Neural cell (in vitro differentiated cells): Measurements from ENCODE around the gene LRRC36. TPM values are rescaled to one million over a fixed set of nuclear protein-coding genes. Genes with fewer than 3 reads are reported as not detected.

Experiments
- H2AFZ ChIP-seq: fragments of 200-600, 300-800 bp; sonication (generic), shearing (Covaris generic); 2 replicates; pipeline ENCODE4 v1.6.0; 2014; ENCODE audit warnings: low read depth, mild to moderate bottlenecking, antibody characterized with exemption, low read length, moderate library complexity
- H3F3A ChIP-seq: fragments of 200-600 bp; shearing (Covaris generic); 2 replicates; pipeline ENCODE4 v1.6.1; 2016; ENCODE audit warnings: mild to moderate bottlenecking, moderate library complexity, mixed read lengths, antibody characterized with exemption, low read length; ENCODE audit not compliant: insufficient read depth, poor library complexity, severe bottlenecking
- H3K27ac ChIP-seq: fragments of 200-600, 300-800 bp; sonication (generic), shearing (Covaris generic); 2 replicates; pipeline ENCODE4 v1.5.1; 2014; ENCODE audit warnings: mild to moderate bottlenecking, low read length, moderate library complexity
- H3K27me3 ChIP-seq: fragments of 300-800, 200-600 bp; sonication (generic), shearing (Covaris generic); 2 replicates; pipeline ENCODE4 v1.6.0; 2014; ENCODE audit warnings: mild to moderate bottlenecking, low read depth, low read length, moderate library complexity; ENCODE audit not compliant: insufficient read depth
- H3K36me3 ChIP-seq: fragments of 300-800, 200-600 bp; sonication (generic), shearing (Covaris generic); 2 replicates; pipeline ENCODE4 v1.5.1; 2014; ENCODE audit warnings: mild to moderate bottlenecking, antibody characterized with exemption, low read length, moderate library complexity; ENCODE audit not compliant: insufficient read depth
- H3K4me2 ChIP-seq: fragments of 300-800, 200-600 bp; sonication (generic), shearing (Covaris generic); 2 replicates; pipeline ENCODE4 v1.6.0; 2014; ENCODE audit warnings: mild to moderate bottlenecking, low read length
- H3K4me3 ChIP-seq: fragments of 300-800, 200-600 bp; sonication (generic), shearing (Covaris generic); 2 replicates; pipeline ENCODE4 v1.5.1; 2014; ENCODE audit warnings: mild to moderate bottlenecking, low read length, moderate library complexity
- H3K79me2 ChIP-seq: fragments of 200-600 bp; shearing (Covaris generic); replicated peaks from 2 replicates; pipeline ENCODE4 v1.6.0; 2014; ENCODE audit warnings: mild to moderate bottlenecking, low read length, moderate library complexity; ENCODE audit not compliant: insufficient read depth
- H3K9ac ChIP-seq: fragments of 300-800, 200-600 bp; sonication (generic), shearing (Covaris generic); 2 replicates; pipeline ENCODE4 v1.6.1; 2016; ENCODE audit warnings: mild to moderate bottlenecking, low read length, mixed read lengths
- H3K9me2 ChIP-seq: fragments of 200-600 bp; shearing (Covaris generic); 2 replicates; pipeline ENCODE4 v1.6.1; 2016; ENCODE audit warnings: mild to moderate bottlenecking, low read length, mixed read lengths; ENCODE audit not compliant: insufficient read depth
- H3K9me3 ChIP-seq: fragments of 200-600, 300-800 bp; sonication (generic), shearing (Covaris generic); 2 replicates; pipeline ENCODE4 v1.6.1; 2016; ENCODE audit warnings: mild to moderate bottlenecking, mixed run types, low read length, moderate library complexity, mixed read lengths
- H4K20me1 ChIP-seq: fragments of 200-600 bp; shearing (Covaris generic); 2 replicates; pipeline ENCODE4 v1.6.1; 2016; ENCODE audit warnings: mild to moderate bottlenecking, mixed run types; ENCODE audit not compliant: insufficient read depth
- CTCF ChIP-seq: fragments of 450-650 bp; IDR thresholded peaks from 2 replicates; pipeline ENCODE4 v1.5.1; 2014; ENCODE audit warnings: antibody characterized with exemption, mild to moderate bottlenecking, moderate library complexity; ENCODE audit not compliant: poor library complexity, severe bottlenecking
- EP300 ChIP-seq: fragments of 450-650 bp; conservative IDR thresholded peaks from 2 replicates; pipeline ENCODE4 v1.6.1; 2014; ENCODE audit warnings: antibody characterized with exemption, mild to moderate bottlenecking, moderate library complexity; ENCODE audit not compliant: poor library complexity, severe bottlenecking
- EZH2 ChIP-seq: fragments of 200-600, 300-800 bp; shearing (Covaris generic), sonication (generic); IDR thresholded peaks from 2 replicates; pipeline ENCODE4 v1.6.1; 2014; ENCODE audit warnings: antibody characterized with exemption, low read length, borderline replicate concordance, mild to moderate bottlenecking; ENCODE audit not compliant: insufficient read depth, poor library complexity, severe bottlenecking
- MXI1 ChIP-seq: fragments of 450-650 bp; conservative IDR thresholded peaks from 2 replicates; pipeline ENCODE4 v1.6.1; 2014; ENCODE audit warnings: antibody characterized with exemption, mild to moderate bottlenecking; ENCODE audit not compliant: poor library complexity, severe bottlenecking
- POLR2AphosphoS5 ChIP-seq: IDR thresholded peaks from 2 replicates; pipeline ENCODE4 v1.6.1; 2012
- RAD21 ChIP-seq: fragments of 450-650 bp; conservative IDR thresholded peaks from 2 replicates; pipeline ENCODE4 v1.6.1; 2014; ENCODE audit warnings: antibody characterized with exemption, mild to moderate bottlenecking, moderate library complexity
- REST ChIP-seq: IDR thresholded peaks from 2 replicates; pipeline ENCODE4 v1.6.1; 2012; ENCODE audit warnings: borderline replicate concordance
- SMC3 ChIP-seq: fragments of 450-650 bp; conservative IDR thresholded peaks from 2 replicates; pipeline ENCODE4 v1.6.1; 2014; ENCODE audit warnings: antibody characterized with exemption, mild to moderate bottlenecking, moderate library complexity; ENCODE audit not compliant: poor library complexity
- TAF1 ChIP-seq: IDR thresholded peaks from 2 replicates; pipeline ENCODE4 v1.6.1; 2012; ENCODE audit warnings: low read depth
- polyA plus RNA-seq: library from polyadenylated mRNA; depleted of rRNA; stranded (reverse); fragments of >200 nt; gene quantifications from 2 replicates; pipeline ENCODE4 v1.2.3, GENCODE V29; 2014

The LRRC36 gene
- polyA plus RNA-seq, 1 donor from 2014 or later = 1.6 TPM

- Histone ChIP-seq H3K79me2 (no peaks in the 10 kb centered on the region), H3K4me2 (no peak overlapping the region), H4K20me1 (no peaks in the 10 kb centered on the region), H3K27ac (no peak overlapping the region), H3F3A (no peaks in the 10 kb centered on the region), H2AFZ (no peak overlapping the region), H3K9me2 (no peaks in the 10 kb centered on the region), H3K27me3 (no peaks in the 10 kb centered on the region), H3K4me3 (no peak overlapping the region), H3K36me3 (no peaks in the 10 kb centered on the region), H3K9ac (no peak overlapping the region), H3K9me3 (no peaks in the 10 kb centered on the region)
- TF ChIP-seq MXI1 = no peak
- no peak for TF ChIP-seq SMC3
- TF ChIP-seq CTCF = no peak
- no peak for TF ChIP-seq EZH2
- no peak for TF ChIP-seq REST
- no peak for TF ChIP-seq EP300
- no peak for TF ChIP-seq RAD21
- no peak for TF ChIP-seq POLR2AphosphoS5
- TF ChIP-seq TAF1 = no peak
These were observed 23.6 kb upstream of the LRRC36 start for GRCh38 chr16:67302970-67303369.

- H3K9me3 ChIP-seq = no peaks in the 10 kb centered on the region
- TF ChIP-seq MXI1 (no peak), TAF1 (no peak), CTCF (no peak), SMC3 (no peak), RAD21 (no peak), POLR2AphosphoS5 (no peak), EZH2 (no peak), EP300 (no peak), REST (no peak)
- no peaks in the 10 kb centered on the region for H3K79me2 ChIP-seq
- no peaks in the 10 kb centered on the region for H3F3A ChIP-seq
- H4K20me1 ChIP-seq = no peaks in the 10 kb centered on the region
- H2AFZ ChIP-seq = no peak overlapping the region
- no peak overlapping the region for H3K9ac ChIP-seq
- H3K4me3 ChIP-seq = no peak overlapping the region
- no peaks in the 10 kb centered on the region for H3K36me3 ChIP-seq
- no peaks in the 10 kb centered on the region for H3K9me2 ChIP-seq
- no peak overlapping the region for H3K27ac ChIP-seq
- no peak overlapping the region for H3K4me2 ChIP-seq
- no peaks in the 10 kb centered on the region for H3K27me3 ChIP-seq
These were observed 22.6 kb upstream of the LRRC36 start for GRCh38 chr16:67304020-67304419.
